ENCODE measurements around the gene ZNF296.
"Not testable (repeated sequence)": the region's sequence is repeated elsewhere in the genome, so short reads cannot be mapped to it uniquely, and the experiment has no call there.

ZNF296 gene

GRCh38 chr19:45076029-45076850, at the start of gene ZNF296:
Gene ZNF296 (minus strand): TSS chr19:45076478. CDS start chr19:45076373, 105 bp downstream.
- peak; percentile 52 to 80 for DNase-seq (ENCODE audit: low read depth in 2 of 2)

- no peak for DNase-seq (ENCODE audit: low read depth in 2 of 2)
These were observed 49.1 kb upstream of the ZNF296 start for GRCh38 chr19:45125360-45125759.

GRCh38 chr19:45124021-45124420, 47.7 kb upstream of the ZNF296 start:
- no peak for DNase-seq (ENCODE audit: low read depth in 2 of 2)

GRCh38 chr19:45123440-45123850, 47.2 kb upstream of the ZNF296 start:
- DNase-seq (ENCODE audit: low read depth in 2 of 2) = no peak

- no peak for DNase-seq (ENCODE audit: low read depth in 2 of 2)
These were observed 46.6 kb upstream of the ZNF296 start for GRCh38 chr19:45122832-45123231.

- no peak for DNase-seq (ENCODE audit: low read depth in 2 of 2)
These were observed 45.6 kb upstream of the ZNF296 start for GRCh38 chr19:45121827-45122345.

GRCh38 chr19:45119582-45119981, 43.3 kb upstream of the ZNF296 start:
- no peak for DNase-seq (ENCODE audit: low read depth in 2 of 2)

- not testable (repeated sequence) for DNase-seq (ENCODE audit: low read depth in 2 of 2)
These were observed 42.5 kb upstream of the ZNF296 start for GRCh38 chr19:45118591-45119355.

- no peak for DNase-seq (ENCODE audit: low read depth in 2 of 2)
These were observed 41.8 kb upstream of the ZNF296 start for GRCh38 chr19:45118106-45118505.

- no peak for DNase-seq (ENCODE audit: low read depth in 2 of 2)
These were observed 41.4 kb upstream of the ZNF296 start for GRCh38 chr19:45117671-45118070.

- DNase-seq (ENCODE audit: low read depth in 2 of 2) = peak; percentile 39 to 67
These were observed 40.9 kb upstream of the ZNF296 start for GRCh38 chr19:45117167-45117594.

GRCh38 chr19:45115809-45116615, 39.7 kb upstream of the ZNF296 start:
- DNase-seq (ENCODE audit: low read depth in 2 of 2) = no peak

- no peak for DNase-seq (ENCODE audit: low read depth in 2 of 2)
These were observed 37.8 kb upstream of the ZNF296 start for GRCh38 chr19:45114116-45114515.

GRCh38 chr19:45113628-45114027, 37.4 kb upstream of the ZNF296 start:
- DNase-seq (ENCODE audit: low read depth in 2 of 2) = no peak

- no peak for DNase-seq (ENCODE audit: low read depth in 2 of 2)
These were observed 36.0 kb upstream of the ZNF296 start for GRCh38 chr19:45112111-45112827.

GRCh38 chr19:45110851-45111266, 34.6 kb upstream of the ZNF296 start:
- DNase-seq (ENCODE audit: low read depth in 2 of 2) = no peak

- no peak for DNase-seq (ENCODE audit: low read depth in 2 of 2)
These were observed 31.4 kb upstream of the ZNF296 start for GRCh38 chr19:45107621-45108150.

GRCh38 chr19:45106363-45106762, 30.1 kb upstream of the ZNF296 start:
- not testable (repeated sequence) for DNase-seq (ENCODE audit: low read depth in 2 of 2)

- DNase-seq (ENCODE audit: low read depth in 2 of 2) = no peak
These were observed 28.5 kb upstream of the ZNF296 start for GRCh38 chr19:45104658-45105349.
